ENCODE measurements around the gene FOXO1.

DNA sequence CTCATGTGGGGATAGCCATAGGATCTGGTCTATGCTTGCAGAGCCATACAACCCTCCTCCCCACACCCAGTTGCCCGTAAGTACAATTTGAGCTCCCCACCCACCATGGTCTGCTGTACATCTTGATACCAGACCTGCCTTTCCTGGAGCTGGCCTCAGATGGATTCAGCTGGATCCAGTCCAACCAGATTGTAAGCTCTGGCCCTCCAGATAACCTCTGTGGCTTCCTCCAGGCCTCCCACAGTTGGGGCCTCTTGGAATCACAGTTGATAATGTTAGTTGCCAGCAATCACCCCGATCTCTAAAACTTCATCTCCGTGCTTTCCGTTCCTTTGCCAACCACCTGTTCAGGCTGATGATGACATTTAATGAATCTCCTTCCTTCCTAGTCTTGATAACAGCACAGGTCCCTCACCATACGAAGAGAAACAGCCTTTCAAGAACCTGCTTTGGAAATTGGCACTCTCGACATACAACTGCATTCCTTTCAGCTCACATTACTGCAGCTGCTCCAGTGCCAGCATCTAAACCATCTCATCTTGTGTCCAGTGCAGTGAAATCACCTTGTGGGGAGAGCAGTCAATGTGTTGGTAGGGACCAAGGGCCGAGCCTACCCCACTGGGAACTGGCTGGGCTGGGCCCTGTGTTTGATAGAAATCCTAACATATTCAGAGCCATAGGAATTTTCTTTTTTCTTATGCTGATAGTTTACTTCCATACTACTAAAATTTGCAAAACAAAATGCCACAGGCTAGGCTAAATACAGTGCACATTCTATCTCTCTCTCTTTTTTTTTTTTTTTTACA, 15.1 kb upstream of the FOXO1 start:
- TF ChIP-seq, protein P1, sequence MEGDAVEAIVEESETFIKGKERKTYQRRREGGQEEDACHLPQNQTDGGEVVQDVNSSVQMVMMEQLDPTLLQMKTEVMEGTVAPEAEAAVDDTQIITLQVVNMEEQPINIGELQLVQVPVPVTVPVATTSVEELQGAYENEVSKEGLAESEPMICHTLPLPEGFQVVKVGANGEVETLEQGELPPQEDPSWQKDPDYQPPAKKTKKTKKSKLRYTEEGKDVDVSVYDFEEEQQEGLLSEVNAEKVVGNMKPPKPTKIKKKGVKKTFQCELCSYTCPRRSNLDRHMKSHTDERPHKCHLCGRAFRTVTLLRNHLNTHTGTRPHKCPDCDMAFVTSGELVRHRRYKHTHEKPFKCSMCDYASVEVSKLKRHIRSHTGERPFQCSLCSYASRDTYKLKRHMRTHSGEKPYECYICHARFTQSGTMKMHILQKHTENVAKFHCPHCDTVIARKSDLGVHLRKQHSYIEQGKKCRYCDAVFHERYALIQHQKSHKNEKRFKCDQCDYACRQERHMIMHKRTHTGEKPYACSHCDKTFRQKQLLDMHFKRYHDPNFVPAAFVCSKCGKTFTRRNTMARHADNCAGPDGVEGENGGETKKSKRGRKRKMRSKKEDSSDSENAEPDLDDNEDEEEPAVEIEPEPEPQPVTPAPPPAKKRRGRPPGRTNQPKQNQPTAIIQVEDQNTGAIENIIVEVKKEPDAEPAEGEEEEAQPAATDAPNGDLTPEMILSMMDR (conservative IDR thresholded peaks at IDR 0.05; ENCODE audit: low read length): no peak
- no peak for TF ChIP-seq EZH2phosphoT487 (IDR thresholded peaks at IDR 0.05; ENCODE audit: borderline replicate concordance, low read depth, low read length)
